HL-60 (cell line): Measurements from ENCODE around the gene B4GALT1.

Experiments
- CTCF ChIP-seq: IDR thresholded peaks from one replicate; pipeline ENCODE4 v1.5.1; 2011; ENCODE audit warnings: low read length, control low read depth, inconsistent platforms; ENCODE audit not compliant: insufficient read depth
- GABPA ChIP-seq: IDR thresholded peaks from 2 replicates; pipeline ENCODE4 v1.6.1; 2012; ENCODE audit warnings: low read depth
- REST ChIP-seq: IDR thresholded peaks from 2 replicates; pipeline ENCODE4 v1.6.1; 2012; ENCODE audit warnings: low read depth; ENCODE audit not compliant: insufficient replicate concordance

GRCh38 chr9:33113799-33114547 is 53.2 kb downstream of the B4GALT1 start:
- TF ChIP-seq REST (no peak), CTCF (no peak), GABPA (no peak)
